Gastrocnemius medialis (tissue), 4 donors: Measurements from ENCODE around the gene SMG6. TPM values are rescaled to one million over a fixed set of nuclear protein-coding genes. Genes with fewer than 3 reads are reported as not detected.

Experiments
- ATAC-seq, 2 donors: fragments of 150-250 bp; one replicate each; pipeline ENCODE4 v1.9.1; 2016
- DNase-seq, 2 donors: peaks; one replicate each; pipeline ENCODE4 v3.0.0-alpha.2; 2019
- H3K27ac ChIP-seq, 4 donors: fragments of 200-600 bp; sonication (generic); 1 replicate in 1 of 4; 2 replicates in 3 of 4; pipeline ENCODE4 v1.5.1; 2016 to 2018; ENCODE audit warnings: mild to moderate bottlenecking in 2 of 4, moderate library complexity in 1 of 4
- H3K27me3 ChIP-seq, 3 donors: fragments of 200-600 bp; sonication (generic) in 2 of 3; 1 replicate in 1 of 3; 2 replicates in 2 of 3; pipeline versions ENCODE4 v1.5.1 to v1.6.0; 2016 to 2019; ENCODE audit warnings: mild to moderate bottlenecking in 1 of 3, moderate library complexity in 1 of 3
- H3K36me3 ChIP-seq, 2 donors: fragments of 200-600 bp; sonication (generic) in 1 of 2; one replicate each; pipeline ENCODE4 v1.5.1; 2017 to 2018
- H3K4me1 ChIP-seq, 2 donors: fragments of 200-600 bp; sonication (generic) in 1 of 2; one replicate each; pipeline ENCODE4 v1.5.1; 2016 to 2017; ENCODE audit warnings: mild to moderate bottlenecking in 2 of 2
- H3K4me3 ChIP-seq, 4 donors: fragments of 200-600 bp; sonication (generic) in 3 of 4; 1 replicate in 1 of 4; 2 replicates in 3 of 4; pipeline ENCODE4 v1.5.1; 2016 to 2019; ENCODE audit warnings: mild to moderate bottlenecking in 2 of 4
- H3K9me3 ChIP-seq, 3 donors: fragments of 200-600 bp; sonication (generic) in 2 of 3; 1 replicate in 1 of 3; 2 replicates in 2 of 3; pipeline ENCODE4 v1.5.1; 2016 to 2019
- CTCF ChIP-seq, 5 experiments: fragments of 450-650 bp in 3 of 5; fragments of 200-600 bp in 2 of 5; sonication (generic) in 2 of 5; IDR thresholded peaks in 4 of 5; conservative IDR thresholded peaks in 1 of 5; 1 replicate in 4 of 5; 2 replicates in 1 of 5; pipeline ENCODE4 v1.5.1; 2016 to 2019; ENCODE audit warnings: antibody characterized with exemption in 5 of 5, mild to moderate bottlenecking in 3 of 5, moderate library complexity in 3 of 5
- POLR2A ChIP-seq, 2 donors: fragments of 450-650 bp; IDR thresholded peaks; one replicate each; pipeline ENCODE4 v1.6.1; 2017; ENCODE audit warnings: antibody characterized with exemption in 2 of 2, mild to moderate bottlenecking in 2 of 2, moderate library complexity in 2 of 2
- in situ Hi-C, 4 donors: fragments of 200-750 bp; cut with MboI; loops; one replicate each; pipeline versions ENCODE4 v1.15.0 to v1.8.0; 2017; ENCODE audit warnings: low sequenced_read_pairs in 4 of 4
- intact Hi-C: fragments of 100-400 bp; cut with DNase I; formaldehyde crosslinking; loops from one replicate; pipeline ENCODE4 v1.15.1; 2023; ENCODE audit warnings: low total_unique reads
- total RNA-seq, 4 donors: library from RNA; depleted of rRNA; stranded (reverse); fragments of >200 nt; gene quantifications; one replicate each; pipeline versions ENCODE4 v1.1.0 to v1.2.3, GENCODE V29; 2016

Gene SMG6
- total RNA-seq, 4 donors from 2014 or later: 20.5 to 27.8 (median 23.0) TPM

- TF ChIP-seq CTCF (IDR thresholded peaks at IDR 0.05 in 4 of 5, conservative IDR thresholded peaks at IDR 0.05 in 1 of 5) (no peak), POLR2A (IDR thresholded peaks at IDR 0.05) (no peak)
- H3K27me3 ChIP-seq: no peaks in the 10 kb centered on the region
- ATAC-seq: peak; percentile 32 to 45
- intact Hi-C loops (no loop called here), in situ Hi-C loops (no loop called here)
- H3K27ac ChIP-seq: peak overlapping the region in 3 of 4 donors; percentile 16 to 52 (median 34)
- H3K4me3 ChIP-seq: no peak overlapping the region
- no peaks in the 10 kb centered on the region for H3K9me3 ChIP-seq
- H3K4me1 ChIP-seq: peaks cover 19 to 29% of the 10 kb centered on the region in 2 donors
- DNase-seq: no peak
- H3K36me3 ChIP-seq: no peaks in the 10 kb centered on the region
Measured at GRCh38 chr17:2107506-2107905, 196.1 kb downstream of the SMG6 start.

GRCh38 chr17:2107050-2107449 lies 196.5 kb downstream of the SMG6 start:
- ATAC-seq (no peak), DNase-seq (no peak)
- Histone ChIP-seq H3K36me3 (no peaks in the 10 kb centered on the region), H3K4me1 (peaks cover 19 to 29% of the 10 kb centered on the region in 2 donors), H3K27me3 (no peaks in the 10 kb centered on the region), H3K9me3 (no peaks in the 10 kb centered on the region), H3K4me3 (no peak overlapping the region), H3K27ac (peak overlapping the region in 3 of 4 donors; percentile 16 to 52 (median 34))
- TF ChIP-seq POLR2A (IDR thresholded peaks at IDR 0.05) (no peak), CTCF (IDR thresholded peaks at IDR 0.05 in 4 of 5, conservative IDR thresholded peaks at IDR 0.05 in 1 of 5) (no peak)
- intact Hi-C loops (no loop called here), in situ Hi-C loops (no loop called here)

GRCh38 chr17:2106308-2106955 lies 197.2 kb downstream of the SMG6 start:
- ATAC-seq: no peak
- intact Hi-C loops: no loop called here
- peaks cover 25 to 34% of the 10 kb centered on the region in 2 donors for H3K4me1 ChIP-seq

GRCh38 chr17:2105663-2106062 lies 197.9 kb downstream of the SMG6 start:
- H3K9me3 ChIP-seq: no peaks in the 10 kb centered on the region
- in situ Hi-C loops (no loop called here), intact Hi-C loops (no loop called here)
- no peaks in the 10 kb centered on the region for H3K27me3 ChIP-seq
- DNase-seq: no peak
- no peak for TF ChIP-seq CTCF (IDR thresholded peaks at IDR 0.05 in 4 of 5, conservative IDR thresholded peaks at IDR 0.05 in 1 of 5)
- TF ChIP-seq POLR2A (IDR thresholded peaks at IDR 0.05): no peak
- no peak for ATAC-seq
- H3K27ac ChIP-seq: peak overlapping the region in 2 of 4 donors; percentile 16 to 52
- H3K4me1 ChIP-seq: peaks cover 26 to 38% of the 10 kb centered on the region in 2 donors
- no peaks in the 10 kb centered on the region for H3K36me3 ChIP-seq
- H3K4me3 ChIP-seq: no peak overlapping the region

More at GRCh38 chr17:2106308-2106955, 197.2 kb downstream of the SMG6 start:
- H3K27ac ChIP-seq: peak overlapping the region in 3 of 4 donors; percentile 16 to 52 (median 34)
- TF ChIP-seq CTCF (IDR thresholded peaks at IDR 0.05 in 4 of 5, conservative IDR thresholded peaks at IDR 0.05 in 1 of 5): no peak
- TF ChIP-seq POLR2A (IDR thresholded peaks at IDR 0.05): no peak
- H3K27me3 ChIP-seq: no peaks in the 10 kb centered on the region
- in situ Hi-C loops: no loop called here
- DNase-seq: no peak
- no peaks in the 10 kb centered on the region for H3K36me3 ChIP-seq
- no peaks in the 10 kb centered on the region for H3K9me3 ChIP-seq
- H3K4me3 ChIP-seq: no peak overlapping the region
